ENCODE results near the gene RGS12.
"Not testable (repeated sequence)": the region's sequence is repeated elsewhere in the genome, so short reads cannot be mapped to it uniquely, and the experiment has no call there.

RGS12 gene

GRCh38 chr4:3295837-3296624, 3.2 kb downstream of the RGS12 start:
- in situ Hi-C loops (cut with HindIII; ENCODE audit: low sequenced_read_pairs): no loop called here

- in situ Hi-C loops (cut with HindIII; ENCODE audit: low sequenced_read_pairs): no loop called here
These were observed 3.8 kb downstream of the RGS12 start for GRCh38 chr4:3296651-3297050.

- in situ Hi-C loops (cut with HindIII; ENCODE audit: low sequenced_read_pairs): no loop called here
These were observed 4.4 kb downstream of the RGS12 start for GRCh38 chr4:3297066-3297859.

- in situ Hi-C loops (cut with HindIII; ENCODE audit: low sequenced_read_pairs): no loop called here
These were observed 6.5 kb downstream of the RGS12 start for GRCh38 chr4:3299122-3299975.

GRCh38 chr4:3299976-3300671, 7.3 kb downstream of the RGS12 start:
- in situ Hi-C loops (cut with HindIII; ENCODE audit: low sequenced_read_pairs): no loop called here

GRCh38 chr4:3300882-3301281, 8.1 kb downstream of the RGS12 start:
- in situ Hi-C loops (cut with HindIII; ENCODE audit: low sequenced_read_pairs): not testable (repeated sequence)

- in situ Hi-C loops (cut with HindIII; ENCODE audit: low sequenced_read_pairs): no loop called here
These were observed 8.8 kb downstream of the RGS12 start for GRCh38 chr4:3301450-3302172.

- in situ Hi-C loops (cut with HindIII; ENCODE audit: low sequenced_read_pairs): no loop called here
These were observed 9.5 kb downstream of the RGS12 start for GRCh38 chr4:3302173-3302785.

- in situ Hi-C loops (cut with HindIII; ENCODE audit: low sequenced_read_pairs): no loop called here
These were observed 10.2 kb downstream of the RGS12 start for GRCh38 chr4:3302786-3303564.

GRCh38 chr4:3303565-3303824, 10.7 kb downstream of the RGS12 start:
- in situ Hi-C loops (cut with HindIII; ENCODE audit: low sequenced_read_pairs): no loop called here

GRCh38 chr4:3303923-3304710, 11.3 kb downstream of the RGS12 start:
- in situ Hi-C loops (cut with HindIII; ENCODE audit: low sequenced_read_pairs): no loop called here

GRCh38 chr4:3304831-3305609, 12.2 kb downstream of the RGS12 start:
- in situ Hi-C loops (cut with HindIII; ENCODE audit: low sequenced_read_pairs): loop anchor here (5.0 kb wide), 1 partner anchor 67 kb away; no protein-coding TSS in a partner anchor

- in situ Hi-C loops (cut with HindIII; ENCODE audit: low sequenced_read_pairs): loop anchor here (5.0 kb wide), 1 partner anchor 67 kb away; no protein-coding TSS in a partner anchor
These were observed 13.0 kb downstream of the RGS12 start for GRCh38 chr4:3305610-3306371.

- in situ Hi-C loops (cut with HindIII; ENCODE audit: low sequenced_read_pairs): loop anchor here (5.0 kb wide), 1 partner anchor 66 kb away; no protein-coding TSS in a partner anchor
These were observed 13.6 kb downstream of the RGS12 start for GRCh38 chr4:3306450-3306849.

- in situ Hi-C loops (cut with HindIII; ENCODE audit: low sequenced_read_pairs): loop anchor here (5.0 kb wide), 1 partner anchor 65 kb away; no protein-coding TSS in a partner anchor
These were observed 14.2 kb downstream of the RGS12 start for GRCh38 chr4:3307060-3307459.

GRCh38 chr4:3307486-3307885, 14.7 kb downstream of the RGS12 start:
- in situ Hi-C loops (cut with HindIII; ENCODE audit: low sequenced_read_pairs): loop anchor here (5.0 kb wide), 1 partner anchor 65 kb away; no protein-coding TSS in a partner anchor

All from endothelial cell of hepatic sinusoid (primary cell).